H1 (cell line): Measurements from ENCODE around the gene PPP2R3B. TPM values are rescaled to one million over a fixed set of nuclear protein-coding genes. Genes with fewer than 3 reads are reported as not detected.

ENCODE experiments used
- CTCF ChIA-PET: fragments of 300-600 bp; sonication (Branson Sonifier 250); formaldehyde crosslinking; loops from one replicate; lab custom pipeline; 2021; ENCODE audit not compliant: partially characterized antibody; lab: Charles Lee
- POLR2A ChIA-PET: fragments of 300-600 bp; sonication (Branson Sonifier 250); formaldehyde crosslinking; loops from one replicate; lab custom pipeline; 2021; ENCODE audit warnings: inconsistent platforms; ENCODE audit not compliant: partially characterized antibody; lab: Charles Lee
- DNase-seq, 2 experiments: peaks; one replicate each; pipeline versions ENCODE4 v3.0.0 to v3.0.0-alpha.2; 2010 to 2022; ENCODE audit warnings: low spot score in 2 of 2, low read depth in 1 of 2, mixed read lengths in 1 of 2
- FAIRE-seq: peaks from 2 replicates; lab custom pipeline; 2011; peaks lifted over from hg19 to GRCh38; lab: Jason Lieb, UNC
- H2AFZ ChIP-seq: 2 replicates; pipeline ENCODE4 v1.8.1; 2012; ENCODE audit warnings: low read length, inconsistent platforms
- H2AK5ac ChIP-seq: 2 replicates; pipeline ENCODE4 v1.6.1; 2013; ENCODE audit warnings: low read depth, low read length
- H2BK120ac ChIP-seq: replicated peaks from 2 replicates; pipeline ENCODE3; 2013; ENCODE audit warnings: low read depth, low read length, inconsistent platforms
- H2BK12ac ChIP-seq: 2 replicates; pipeline ENCODE4 v1.6.1; 2013; ENCODE audit warnings: low read depth, low read length
- H2BK15ac ChIP-seq: 2 replicates; pipeline ENCODE4 v1.6.1; 2013; ENCODE audit warnings: low read length
- H2BK20ac ChIP-seq: 2 replicates; pipeline ENCODE4 v1.6.1; 2013; ENCODE audit warnings: low read length
- H2BK5ac ChIP-seq: 2 replicates; pipeline ENCODE4 v1.6.1; 2013; ENCODE audit warnings: low read depth, low read length
- H3K14ac ChIP-seq: 2 replicates; pipeline ENCODE4 v1.6.1; 2013; ENCODE audit warnings: inconsistent platforms; ENCODE audit not compliant: insufficient read length
- H3K18ac ChIP-seq: 2 replicates; pipeline ENCODE4 v1.6.1; 2013; ENCODE audit warnings: low read length; ENCODE audit errors: extremely low read depth
- H3K23ac ChIP-seq: 2 replicates; pipeline ENCODE4 v1.6.1; 2013; ENCODE audit warnings: inconsistent platforms; ENCODE audit not compliant: insufficient read length
- H3K23me2 ChIP-seq: 2 replicates; pipeline ENCODE4 v1.6.1; 2013; ENCODE audit warnings: low read depth, low read length
- H3K27ac ChIP-seq: 2 replicates; pipeline ENCODE4 v1.6.1; 2011; ENCODE audit warnings: low read depth, low read length, inconsistent platforms
- H3K27me3 ChIP-seq, 4 experiments: replicated peaks in 1 of 4; 1 replicate in 1 of 4; 2 replicates in 3 of 4; pipeline versions ENCODE4 v1.6.1 to v1.8.1; 2011 to 2013; ENCODE audit warnings: low read length in 3 of 4, mild to moderate bottlenecking in 3 of 4, inconsistent platforms in 2 of 4, mixed read lengths in 2 of 4, moderate library complexity in 1 of 4; ENCODE audit not compliant: control insufficient read depth in 3 of 4, insufficient read depth in 3 of 4; ENCODE audit errors: extremely low read depth in 1 of 4
- H3K36me3 ChIP-seq, 4 experiments: 2 replicates each; pipeline versions ENCODE4 v1.6.1 to v1.8.1; 2011 to 2013; ENCODE audit warnings: mild to moderate bottlenecking in 4 of 4, low read length in 3 of 4, moderate library complexity in 2 of 4, control low read depth in 1 of 4, inconsistent platforms in 1 of 4; ENCODE audit not compliant: insufficient read depth in 4 of 4, control insufficient read depth in 2 of 4
- H3K4ac ChIP-seq: replicated peaks from 2 replicates; pipeline ENCODE3; 2013; ENCODE audit warnings: low read length, low read depth, mixed read lengths, inconsistent platforms; ENCODE audit not compliant: insufficient read length
- H3K4me1 ChIP-seq, 4 experiments: replicated peaks in 1 of 4; 1 replicate in 1 of 4; 2 replicates in 3 of 4; pipeline versions ENCODE4 v1.6.1 to v1.8.1; 2011 to 2013; ENCODE audit warnings: low read length in 3 of 4, inconsistent platforms in 2 of 4, mixed read lengths in 1 of 4; ENCODE audit not compliant: insufficient read depth in 4 of 4, control insufficient read depth in 3 of 4
- H3K4me2 ChIP-seq, 2 experiments: 2 replicates each; pipeline versions ENCODE4 v1.6.1 to v1.8.1; 2011 to 2013; ENCODE audit warnings: low read depth in 2 of 2, low read length in 2 of 2, control low read depth in 1 of 2, inconsistent platforms in 1 of 2, mild to moderate bottlenecking in 1 of 2; ENCODE audit not compliant: insufficient read depth in 1 of 2
- H3K4me3 ChIP-seq, 4 experiments: fragments of 200-600, 300-600 bp in 1 of 4; sonication (generic), shearing (Covaris generic), sonication (Bioruptor Twin) in 1 of 4; 2 replicates each; pipeline versions ENCODE4 v1.5.1 to v1.8.1; 2011 to 2016; ENCODE audit warnings: low read length in 4 of 4, low read depth in 3 of 4, control low read depth in 2 of 4, inconsistent platforms in 2 of 4, mild to moderate bottlenecking in 2 of 4, mixed read lengths in 1 of 4, moderate library complexity in 1 of 4; ENCODE audit not compliant: insufficient read depth in 2 of 4; ENCODE audit errors: extremely low read depth in 1 of 4
- H3K56ac ChIP-seq: replicated peaks from 2 replicates; pipeline ENCODE3; 2013; ENCODE audit warnings: low read depth, mild to moderate bottlenecking, mixed read lengths, low read length, inconsistent platforms; ENCODE audit not compliant: insufficient read length
- H3K79me1 ChIP-seq: 2 replicates; pipeline ENCODE4 v1.6.1; 2013; ENCODE audit warnings: low read depth, low read length, control low read depth
- H3K79me2 ChIP-seq, 2 experiments: 2 replicates each; pipeline versions ENCODE4 v1.6.1 to v1.8.1; 2012 to 2013; ENCODE audit warnings: low read length in 2 of 2, mild to moderate bottlenecking in 2 of 2, inconsistent platforms in 1 of 2; ENCODE audit not compliant: insufficient read depth in 2 of 2, control insufficient read depth in 1 of 2
- H3K9ac ChIP-seq, 4 experiments: replicated peaks in 1 of 4; 1 replicate in 1 of 4; 2 replicates in 3 of 4; pipeline versions ENCODE4 v1.6.1 to v1.8.1; 2011 to 2013; ENCODE audit warnings: low read depth in 3 of 4, low read length in 3 of 4, control low read depth in 2 of 4, mild to moderate bottlenecking in 2 of 4, moderate library complexity in 2 of 4, inconsistent platforms in 1 of 4; ENCODE audit errors: extremely low read depth in 1 of 4
- H3K9me3 ChIP-seq, 2 experiments: 2 replicates each; pipeline versions ENCODE4 v1.6.1 to v1.8.1; 2012 to 2013; ENCODE audit warnings: mild to moderate bottlenecking in 2 of 2, moderate library complexity in 2 of 2, control low read depth in 1 of 2, inconsistent platforms in 1 of 2, low read depth in 1 of 2, low read length in 1 of 2, mixed read lengths in 1 of 2; ENCODE audit not compliant: insufficient read depth in 2 of 2
- H4K20me1 ChIP-seq, 2 experiments: replicated peaks in 1 of 2; 2 replicates each; pipeline versions ENCODE3 to v1.8.1; 2011 to 2013; ENCODE audit warnings: inconsistent platforms in 2 of 2, low read length in 2 of 2, mild to moderate bottlenecking in 1 of 2; ENCODE audit not compliant: insufficient read depth in 2 of 2, control insufficient read depth in 1 of 2
- H4K5ac ChIP-seq: 2 replicates; pipeline ENCODE4 v1.6.1; 2013; ENCODE audit warnings: low read length, low read depth, mixed read lengths, inconsistent platforms; ENCODE audit not compliant: insufficient read length
- H4K8ac ChIP-seq: 2 replicates; pipeline ENCODE4 v1.8.0; 2013; ENCODE audit warnings: mild to moderate bottlenecking, moderate library complexity, low read length, inconsistent platforms; ENCODE audit not compliant: insufficient read depth; ENCODE audit errors: extremely low read depth
- H4K91ac ChIP-seq: replicated peaks from 2 replicates; pipeline ENCODE3; 2013; ENCODE audit warnings: low read length, mixed read lengths, inconsistent platforms; ENCODE audit not compliant: insufficient read length
- HDAC2 ChIP-seq, 2 experiments: fragments of 300-600 bp in 1 of 2; sonication (generic) in 1 of 2; IDR thresholded peaks; 2 replicates each; pipeline ENCODE4 v1.6.1; 2011 to 2012; ENCODE audit warnings: low read depth in 2 of 2, low read length in 2 of 2, mild to moderate bottlenecking in 2 of 2, moderate library complexity in 2 of 2, borderline replicate concordance in 1 of 2, inconsistent platforms in 1 of 2
- NANOG ChIP-seq: IDR thresholded peaks from 2 replicates; pipeline ENCODE4 v1.6.1; 2011; ENCODE audit warnings: low read length, low read depth, mild to moderate bottlenecking, inconsistent platforms; ENCODE audit not compliant: insufficient read depth, poor library complexity, severe bottlenecking
- WGBS, 2 experiments: shearing (Covaris generic) in 1 of 2; methylation state at CpG; one replicate each; pipeline versions ENCODE4 v1.1.6 to v1.1.7; 2013 to 2015; ENCODE audit warnings: low lambda C conversion rate in 2 of 2, mixed read lengths in 2 of 2, inconsistent platforms in 1 of 2, low coverage in 1 of 2, missing lambda C conversion rate in 1 of 2; ENCODE audit not compliant: insufficient replicate concordance in 2 of 2, insufficient coverage in 1 of 2, insufficient read length in 1 of 2; ENCODE audit errors: extremely low coverage in 1 of 2, missing lambda C conversion rate in 1 of 2; 5-methylcytosine and 5-hydroxymethylcytosine counted together
- polyA plus RNA-seq, 7 experiments: library from polyadenylated mRNA; depleted of rRNA in 3 of 7; stranded (reverse) in 5 of 7; unstranded in 2 of 7; fragments of >200 nt in 5 of 7; fragments of 200-250 nt in 2 of 7; gene quantifications; 1 replicate in 5 of 7; 2 replicates in 1 of 7; 4 replicates in 1 of 7; pipeline versions ENCODE4 v1.2.1 to v1.2.3, GENCODE V29; 2011 to 2013; ENCODE audit warnings: missing spikeins in 2 of 7, mixed read lengths in 2 of 7
- total RNA-seq: library from RNA; stranded (reverse); fragmentation: NEBNext Ultra II Directional; extraction: Animal tissue kit (Norgen Biotek cat#: 25700); gene quantifications from 2 replicates; pipeline ENCODE4 v1.2.1, GENCODE V29; 2021

The PPP2R3B gene
- total and polyA plus RNA-seq, 2 of the 8 experiments (the other 6 are each of a cell fraction or from before 2014, with no cell fraction given): 47.6 to 86.7 TPM

GRCh38 chrX:350534-351323 lies 36.0 kb downstream of the PPP2R3B start:
- FAIRE-seq: no peak
- H2BK15ac ChIP-seq: no peak overlapping the region
- TF ChIP-seq NANOG (no peak), HDAC2 (IDR thresholded peaks at IDR 0.05; ENCODE audit: borderline replicate concordance in 1 of 2, low read depth in 2 of 2, low read length in 2 of 2) (no peak)

More at GRCh38 chrX:350534-351323, 36.0 kb downstream of the PPP2R3B start:
- Histone ChIP-seq H2AFZ (no peak overlapping the region), H3K4ac (no peak overlapping the region), H3K9ac (no peak overlapping the region), H3K36me3 (peaks cover 0 to 19% (median 11%) of the 10 kb centered on the region in 4 experiments; a peak in 5 of 8 replicates), H2BK12ac (no peak overlapping the region), H2BK5ac (peak overlapping the region; percentile 52; the same call in 1 of the 2 replicates), H3K79me2 (peaks cover 0 to 57% of the 10 kb centered on the region in 2 experiments; a peak in 2 of 4 replicates), H3K14ac (no peak overlapping the region), H4K8ac (peak overlapping the region; percentile 71; the same call in 1 of the 2 replicates), H2AK5ac (no peak overlapping the region), H3K27me3 (no peaks in the 10 kb centered on the region), H3K4me3 (no peak overlapping the region), H4K20me1 (peaks cover 11 to 15% of the 10 kb centered on the region in 2 experiments), H3K27ac (no peak overlapping the region), H3K56ac (no peak overlapping the region), H3K9me3 (no peaks in the 10 kb centered on the region), H3K23ac (no peak overlapping the region), H4K5ac (no peak overlapping the region), H3K4me2 (no peak overlapping the region), H3K23me2 (no peaks in the 10 kb centered on the region), H4K91ac (no peak overlapping the region), H3K79me1 (peaks cover 13% of the 10 kb centered on the region), H3K18ac (no peak overlapping the region), H2BK20ac (no peak overlapping the region), H2BK120ac (no peak overlapping the region), H3K4me1 (no peaks in the 10 kb centered on the region; a peak in 1 of 7 replicates)
- POLR2A ChIA-PET: no interaction called here
- peak in 1 of 2 experiments; percentile 48 for DNase-seq
- CTCF ChIA-PET: no interaction called here
- 93% methylated on average over 38 of the region's 61 CpGs; no CpG with 5 or more reads in 1 of the 2 experiments for WGBS, 2 experiments
